Activated CD4-positive, alpha-beta T cell treated with anti-CD3 and anti-CD28 coated beads, Interleukin-2, Interleukin-6, amounts not matched to agents 100 ng/mL and 50 ng/mL, durations not matched to agents 16 hours and 8 hours (primary cell): ENCODE measurements around the gene DMRT1.
A peak's percentile ranks its signal among the peaks of the same experiment; 100 is the strongest.
"Not testable (repeated sequence)": the region's sequence is repeated elsewhere in the genome, so short reads cannot be mapped to it uniquely, and the experiment has no call there.

Source experiments
- DNase-seq: peaks from one replicate; pipeline ENCODE4 v3.0.0-alpha.2; 2020

DMRT1 gene

DNA sequence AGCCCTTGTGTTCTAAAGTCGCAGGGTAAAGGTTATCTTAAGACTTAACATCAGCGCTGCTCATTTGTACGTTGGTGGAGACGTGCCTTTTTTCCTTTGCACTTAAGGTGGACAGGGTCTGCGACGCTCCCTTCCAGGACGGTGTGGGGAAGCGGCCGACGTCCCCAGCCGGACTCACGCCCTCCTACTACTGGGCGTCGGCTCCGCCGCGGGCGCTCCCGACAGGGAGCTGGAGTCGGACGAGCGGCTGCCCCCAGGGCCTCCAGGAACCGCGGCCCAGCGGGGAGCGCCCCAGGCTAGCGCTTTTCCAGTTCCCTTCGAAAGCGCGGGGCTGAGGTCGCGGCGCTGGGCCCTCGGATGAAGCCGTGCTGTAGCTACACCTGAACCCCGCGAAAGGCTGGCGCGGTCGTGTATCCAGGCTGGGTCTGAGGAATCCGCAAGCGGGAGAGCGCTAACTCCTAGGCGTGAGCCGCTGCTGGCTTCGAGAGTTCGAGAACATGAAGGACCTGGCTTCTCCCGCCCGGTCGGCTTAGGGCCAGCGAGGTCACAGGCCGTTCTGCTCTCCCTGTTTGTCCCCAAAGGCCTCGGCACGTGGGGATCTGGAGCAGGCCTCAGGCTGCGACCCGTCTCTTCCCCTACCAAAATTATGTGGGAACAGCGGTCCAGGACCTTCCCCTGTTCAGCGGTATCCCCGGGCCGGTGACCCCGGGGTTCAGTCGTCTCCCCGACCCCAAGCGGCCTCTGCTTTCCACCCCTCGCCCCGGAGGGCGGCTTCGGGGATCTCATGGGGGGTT is 131.2 kb downstream of the DMRT1 start:
- DNase-seq = no peak

- DNase-seq = no peak
Measured at GRCh38 chr9:973295-973834, 131.9 kb downstream of the DMRT1 start.

DNA sequence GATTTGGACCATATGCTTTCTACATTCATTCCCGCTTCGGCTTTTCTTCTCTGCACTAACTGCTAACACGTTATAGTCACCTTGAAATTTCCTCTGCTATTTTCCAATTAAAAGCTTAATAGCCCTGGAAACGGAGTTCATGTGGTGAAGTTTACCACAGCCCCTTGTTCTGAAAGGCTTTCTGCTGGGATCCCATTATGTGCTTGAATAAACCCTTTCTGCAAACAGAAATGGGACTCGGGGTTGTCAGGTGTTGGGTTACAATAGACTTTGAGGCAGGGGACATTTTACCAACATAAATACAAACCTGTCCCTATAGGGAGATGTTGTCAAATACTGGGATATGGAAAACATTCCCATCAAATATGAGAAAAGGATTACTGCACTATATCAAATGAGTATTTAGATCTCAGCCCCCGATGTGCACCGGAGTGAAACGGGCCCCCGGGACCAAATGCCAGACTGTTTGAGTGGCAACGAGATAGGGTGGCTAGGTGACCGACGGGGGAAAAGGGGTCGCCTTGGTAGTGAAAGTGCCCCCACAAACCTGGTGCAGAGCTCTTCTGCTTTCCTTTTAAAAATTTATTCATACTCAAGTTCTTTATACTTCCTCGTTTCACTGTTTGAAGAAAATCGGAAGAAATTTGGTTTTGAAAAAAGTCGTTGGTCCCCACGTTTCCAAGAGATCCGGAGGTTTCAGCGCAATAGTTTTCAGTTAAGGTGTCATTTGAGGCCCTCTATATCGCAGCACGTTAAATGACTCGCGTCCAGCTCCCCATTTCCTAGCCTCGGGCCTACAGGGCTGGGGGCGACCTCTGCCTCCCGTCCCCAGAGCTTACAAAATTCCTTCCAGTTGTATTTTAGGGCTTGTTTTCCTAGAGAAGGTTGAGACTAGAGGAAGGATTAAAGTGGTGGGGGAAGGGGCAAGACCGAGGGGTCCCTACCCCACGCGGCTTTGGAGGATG is 132.8 kb downstream of the DMRT1 start:
- DNase-seq = no peak

- no peak for DNase-seq
Measured at GRCh38 chr9:974996-975739, 133.7 kb downstream of the DMRT1 start.

- no peak for DNase-seq
Measured at GRCh38 chr9:975740-976257, 134.3 kb downstream of the DMRT1 start.

DNA sequence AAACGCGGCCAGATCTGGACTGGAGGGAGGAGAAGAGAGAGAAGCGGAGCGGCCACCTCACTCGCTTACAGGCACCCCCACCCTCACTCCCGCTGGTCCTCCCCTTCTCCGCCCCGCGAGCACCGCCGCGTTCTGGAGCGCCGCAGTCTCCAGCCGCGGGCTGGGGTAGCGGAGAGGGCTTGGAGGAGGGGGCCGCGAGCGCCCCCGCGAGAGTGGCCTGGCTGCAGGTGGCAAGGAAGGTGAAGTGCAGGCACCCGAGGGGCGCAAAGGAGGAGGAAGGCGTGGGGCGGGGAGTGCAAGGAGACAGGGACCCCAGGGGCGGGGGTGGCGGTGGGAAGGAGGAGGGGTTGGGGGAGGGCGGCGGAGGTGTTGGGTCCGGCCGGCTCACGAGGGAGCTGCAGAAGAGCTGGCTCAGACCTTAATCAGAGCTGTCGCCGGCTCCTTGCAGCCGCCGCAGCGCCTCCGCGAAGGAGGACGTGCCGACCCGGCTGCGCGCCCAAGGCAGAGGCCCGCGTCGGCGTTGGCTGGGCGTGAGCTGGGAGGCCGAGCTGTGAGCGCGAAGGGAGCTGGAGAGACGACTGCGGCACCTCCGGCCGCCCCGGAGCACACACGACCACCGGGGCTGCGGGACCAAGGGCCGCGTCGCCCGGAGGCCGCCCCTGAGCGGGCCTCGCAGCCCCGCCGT is 134.9 kb downstream of the DMRT1 start, which contains the start of gene DMRT3:
TSS of gene DMRT3 (plus strand) at position 398 of the 685 bp plus-strand sequence. CDS start 347 bp downstream, outside the sequence.
- DNase-seq = peak; percentile 16

- DNase-seq = peak; percentile 15
Measured at GRCh38 chr9:976943-977837, 135.7 kb downstream of the DMRT1 start.

- no peak for DNase-seq
Measured at GRCh38 chr9:977838-978830, 136.6 kb downstream of the DMRT1 start.

DNA sequence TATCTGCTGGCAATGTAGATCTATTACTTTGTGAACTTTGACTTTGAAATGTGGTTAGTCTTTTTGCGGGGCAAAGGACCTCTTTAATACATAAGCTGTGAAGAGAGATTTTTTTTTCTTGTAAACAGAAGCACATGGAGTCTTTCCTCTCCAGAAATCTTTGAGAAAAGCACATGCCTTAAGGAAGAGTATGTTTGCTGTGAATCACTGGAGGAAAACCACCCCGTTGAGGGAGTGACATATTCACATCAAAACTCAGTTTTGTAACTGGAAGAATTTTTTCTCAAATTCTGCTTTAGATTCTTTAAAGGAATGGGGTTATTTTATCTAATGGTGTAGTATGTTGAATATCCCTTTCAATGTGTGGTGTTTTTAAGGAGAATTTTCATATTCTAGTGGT is 138.5 kb downstream of the DMRT1 start:
- DNase-seq = no peak

GRCh38 chr9:980640-981039 is 139.1 kb downstream of the DMRT1 start:
- DNase-seq = no peak

- no peak for DNase-seq
Measured at GRCh38 chr9:981491-981898, 140.0 kb downstream of the DMRT1 start.

DNA sequence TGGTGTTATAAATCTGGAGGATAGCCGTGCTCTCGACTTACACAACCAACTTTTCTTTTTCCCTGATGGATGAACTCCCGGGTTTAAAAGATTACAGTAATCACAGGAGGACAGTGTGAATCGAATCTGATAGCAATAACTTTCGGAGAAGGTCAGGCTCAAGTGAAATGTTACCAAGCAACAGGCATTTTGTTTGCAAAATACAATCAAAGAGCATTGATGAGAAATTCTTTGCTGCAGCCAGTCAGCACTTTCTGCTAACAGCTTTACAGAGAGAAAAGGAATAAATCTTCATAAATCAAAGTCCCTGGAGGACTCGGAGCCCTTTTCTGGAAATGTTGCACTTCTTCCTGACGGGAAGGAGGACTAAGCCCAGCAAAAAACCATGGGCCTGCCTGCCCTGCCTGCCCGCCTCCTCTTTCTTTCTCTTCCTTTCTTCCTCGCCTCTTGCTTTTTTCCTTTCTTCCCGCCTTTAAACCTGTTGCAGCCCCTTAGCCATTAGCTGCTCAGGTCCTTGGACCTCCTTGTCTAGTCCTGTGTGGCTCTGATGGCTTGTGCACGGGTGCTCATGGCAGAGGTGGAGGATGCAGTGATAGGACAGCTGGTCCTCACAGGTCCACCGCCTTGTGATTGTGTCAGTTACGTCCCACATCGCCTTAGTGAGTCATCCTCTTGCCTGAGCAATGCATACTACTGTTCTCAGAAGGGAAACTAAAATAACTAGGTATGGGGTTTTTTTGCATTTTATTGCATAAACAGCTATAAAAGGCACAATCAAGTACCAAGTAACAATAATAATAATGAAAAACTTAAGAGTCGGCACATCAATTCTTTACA is 141.1 kb downstream of the DMRT1 start:
- no peak for DNase-seq

DNA sequence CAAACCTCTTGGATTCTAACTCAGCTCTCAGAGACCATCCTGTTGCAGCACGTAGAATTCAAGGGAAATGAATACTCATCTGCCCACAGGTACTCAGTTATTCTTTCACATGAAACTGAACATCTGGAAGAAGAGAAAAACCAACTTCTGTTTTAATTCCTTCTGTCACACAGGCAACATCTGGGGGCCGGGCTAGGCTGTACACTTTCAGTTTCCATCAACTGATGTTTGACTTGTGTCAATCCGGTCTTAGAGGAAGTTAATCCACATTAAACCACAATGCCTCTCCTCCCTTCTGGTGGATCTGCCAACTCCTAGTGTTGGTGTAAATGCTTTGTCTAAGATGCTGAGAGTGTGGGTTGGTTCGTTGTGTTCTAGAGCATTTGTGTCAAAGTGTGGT is 152.5 kb downstream of the DMRT1 start:
- peak; percentile 18 for DNase-seq

- no peak for DNase-seq
Measured at GRCh38 chr9:995192-995591, 153.7 kb downstream of the DMRT1 start.

DNA sequence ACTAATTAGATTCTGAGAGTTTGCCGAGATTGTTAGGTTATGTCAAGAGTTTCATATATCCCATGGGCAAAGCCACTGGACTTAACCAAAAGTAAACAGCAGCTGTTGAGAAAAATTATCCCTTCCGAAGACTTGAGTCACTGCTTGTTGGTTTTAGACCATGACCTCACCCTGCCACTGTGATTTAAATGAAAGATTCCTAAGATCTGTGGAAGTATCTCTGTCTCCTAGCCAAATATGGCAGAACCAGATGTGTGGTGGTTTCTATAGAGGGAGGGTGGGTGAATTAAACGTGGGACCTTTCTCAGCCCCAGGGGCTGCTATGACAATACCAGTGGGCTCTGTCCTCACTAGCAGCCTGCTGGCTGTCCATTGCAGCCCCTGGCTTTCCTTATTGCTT is 154.3 kb downstream of the DMRT1 start:
- no peak for DNase-seq

DNA sequence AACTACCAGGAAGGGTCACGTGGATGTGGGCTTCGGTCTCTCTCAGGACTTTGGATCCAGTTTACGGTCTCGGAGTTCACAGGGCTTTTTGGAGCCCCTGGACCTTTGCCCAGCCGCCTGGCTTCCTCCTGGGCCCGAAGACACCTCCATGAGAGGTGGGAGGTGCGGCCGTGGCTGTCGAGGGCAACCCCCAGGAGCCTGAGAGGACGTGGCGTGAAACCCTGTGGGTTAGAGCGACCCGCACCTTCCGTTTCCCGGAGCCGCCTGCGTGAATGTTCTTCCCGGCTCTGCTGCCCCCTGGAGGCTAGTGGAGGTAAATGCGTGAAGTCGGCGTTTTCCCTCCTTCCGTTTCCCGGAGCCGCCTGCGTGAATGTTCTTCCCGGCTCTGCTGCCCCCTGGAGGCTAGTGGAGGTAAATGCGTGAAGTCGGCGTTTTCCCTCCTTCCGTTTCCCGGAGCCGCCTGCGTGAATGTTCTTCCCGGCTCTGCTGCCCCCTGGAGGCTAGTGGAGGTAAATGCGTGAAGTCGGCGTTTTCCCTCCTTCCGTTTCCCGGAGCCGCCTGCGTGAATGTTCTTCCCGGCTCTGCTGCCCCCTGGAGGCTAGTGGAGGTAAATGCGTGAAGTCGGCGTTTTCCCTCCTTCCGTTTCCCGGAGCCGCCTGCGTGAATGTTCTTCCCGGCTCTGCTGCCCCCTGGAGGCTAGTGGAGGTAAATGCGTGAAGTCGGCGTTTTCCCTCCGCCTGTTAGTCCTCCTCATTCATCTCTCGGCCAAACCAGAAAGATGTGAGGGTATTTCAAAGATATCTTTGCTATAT is 157.0 kb downstream of the DMRT1 start:
- DNase-seq = not testable (repeated sequence)

- no peak for DNase-seq
Measured at GRCh38 chr9:1001838-1002237, 160.3 kb downstream of the DMRT1 start.

DNA sequence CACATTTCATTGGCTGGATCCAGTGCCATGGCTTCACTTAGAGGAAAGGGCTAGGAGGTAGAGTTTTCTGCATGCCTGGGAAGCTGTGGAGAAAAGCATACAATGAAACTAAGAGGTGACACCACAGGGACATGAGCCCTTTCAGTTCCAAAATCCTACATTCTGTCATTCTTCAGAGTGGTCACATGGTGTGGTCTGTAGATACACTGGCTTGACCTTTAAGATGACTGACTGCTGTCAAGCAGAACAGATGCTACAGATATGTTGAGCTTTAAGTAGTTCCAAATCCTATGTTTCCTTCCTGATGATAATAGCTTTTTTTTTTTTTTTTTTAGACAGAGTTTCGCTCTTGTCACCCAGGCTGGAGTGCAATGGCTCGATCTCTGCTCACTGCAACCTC is 161.2 kb downstream of the DMRT1 start:
- no peak for DNase-seq
